Measurements from ENCODE around the gene SPDYC.
"Not testable (repeated sequence)": the region's sequence is repeated elsewhere in the genome, so short reads cannot be mapped to it uniquely, and the experiment has no call there.

The SPDYC gene

GRCh38 chr11:65141896-65142494 is 28.0 kb upstream of the SPDYC start:
- no peak overlapping the region for H3K4me3 ChIP-seq (ENCODE audit: low read depth, low read length)
- DNase-seq (ENCODE audit: low read depth), result peak; percentile 35
- no peak for TF ChIP-seq POLR2A (IDR thresholded peaks at IDR 0.05; ENCODE audit: extremely low read depth, insufficient read length)
- no peak for TF ChIP-seq MYC (IDR thresholded peaks at IDR 0.05; ENCODE audit: low read depth, low read length)
- TF ChIP-seq, protein P1, sequence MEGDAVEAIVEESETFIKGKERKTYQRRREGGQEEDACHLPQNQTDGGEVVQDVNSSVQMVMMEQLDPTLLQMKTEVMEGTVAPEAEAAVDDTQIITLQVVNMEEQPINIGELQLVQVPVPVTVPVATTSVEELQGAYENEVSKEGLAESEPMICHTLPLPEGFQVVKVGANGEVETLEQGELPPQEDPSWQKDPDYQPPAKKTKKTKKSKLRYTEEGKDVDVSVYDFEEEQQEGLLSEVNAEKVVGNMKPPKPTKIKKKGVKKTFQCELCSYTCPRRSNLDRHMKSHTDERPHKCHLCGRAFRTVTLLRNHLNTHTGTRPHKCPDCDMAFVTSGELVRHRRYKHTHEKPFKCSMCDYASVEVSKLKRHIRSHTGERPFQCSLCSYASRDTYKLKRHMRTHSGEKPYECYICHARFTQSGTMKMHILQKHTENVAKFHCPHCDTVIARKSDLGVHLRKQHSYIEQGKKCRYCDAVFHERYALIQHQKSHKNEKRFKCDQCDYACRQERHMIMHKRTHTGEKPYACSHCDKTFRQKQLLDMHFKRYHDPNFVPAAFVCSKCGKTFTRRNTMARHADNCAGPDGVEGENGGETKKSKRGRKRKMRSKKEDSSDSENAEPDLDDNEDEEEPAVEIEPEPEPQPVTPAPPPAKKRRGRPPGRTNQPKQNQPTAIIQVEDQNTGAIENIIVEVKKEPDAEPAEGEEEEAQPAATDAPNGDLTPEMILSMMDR (IDR thresholded peaks at IDR 0.05; ENCODE audit: low read depth, low read length), result no peak
- TF ChIP-seq, protein P2, sequence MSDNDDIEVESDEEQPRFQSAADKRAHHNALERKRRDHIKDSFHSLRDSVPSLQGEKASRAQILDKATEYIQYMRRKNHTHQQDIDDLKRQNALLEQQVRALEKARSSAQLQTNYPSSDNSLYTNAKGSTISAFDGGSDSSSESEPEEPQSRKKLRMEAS (IDR thresholded peaks at IDR 0.05; ENCODE audit: low read depth, low read length), result no peak

- no peak for DNase-seq (ENCODE audit: low read depth)
- TF ChIP-seq POLR2A (IDR thresholded peaks at IDR 0.05; ENCODE audit: extremely low read depth, insufficient read length), result no peak
- TF ChIP-seq, protein P1 (IDR thresholded peaks at IDR 0.05; ENCODE audit: low read depth, low read length), result no peak
- TF ChIP-seq, protein P2 (IDR thresholded peaks at IDR 0.05; ENCODE audit: low read depth, low read length), result no peak
- TF ChIP-seq MYC (IDR thresholded peaks at IDR 0.05; ENCODE audit: low read depth, low read length), result no peak
- no peak overlapping the region for H3K4me3 ChIP-seq (ENCODE audit: low read depth, low read length)
These were observed 22.5 kb upstream of the SPDYC start for GRCh38 chr11:65147352-65148075.

- DNase-seq (ENCODE audit: low read depth), result no peak
- TF ChIP-seq POLR2A (IDR thresholded peaks at IDR 0.05; ENCODE audit: extremely low read depth, insufficient read length), result no peak
- TF ChIP-seq MYC (IDR thresholded peaks at IDR 0.05; ENCODE audit: low read depth, low read length), result no peak
- TF ChIP-seq, protein P2 (IDR thresholded peaks at IDR 0.05; ENCODE audit: low read depth, low read length), result no peak
- TF ChIP-seq, protein P1 (IDR thresholded peaks at IDR 0.05; ENCODE audit: low read depth, low read length), result no peak
- no peak overlapping the region for H3K4me3 ChIP-seq (ENCODE audit: low read depth, low read length)
These were observed 21.4 kb upstream of the SPDYC start for GRCh38 chr11:65148657-65149056.

GRCh38 chr11:65150131-65150508 is 19.9 kb upstream of the SPDYC start:
- not testable (repeated sequence) for DNase-seq (ENCODE audit: low read depth); H3K4me3 ChIP-seq (ENCODE audit: low read depth, low read length)

DNA sequence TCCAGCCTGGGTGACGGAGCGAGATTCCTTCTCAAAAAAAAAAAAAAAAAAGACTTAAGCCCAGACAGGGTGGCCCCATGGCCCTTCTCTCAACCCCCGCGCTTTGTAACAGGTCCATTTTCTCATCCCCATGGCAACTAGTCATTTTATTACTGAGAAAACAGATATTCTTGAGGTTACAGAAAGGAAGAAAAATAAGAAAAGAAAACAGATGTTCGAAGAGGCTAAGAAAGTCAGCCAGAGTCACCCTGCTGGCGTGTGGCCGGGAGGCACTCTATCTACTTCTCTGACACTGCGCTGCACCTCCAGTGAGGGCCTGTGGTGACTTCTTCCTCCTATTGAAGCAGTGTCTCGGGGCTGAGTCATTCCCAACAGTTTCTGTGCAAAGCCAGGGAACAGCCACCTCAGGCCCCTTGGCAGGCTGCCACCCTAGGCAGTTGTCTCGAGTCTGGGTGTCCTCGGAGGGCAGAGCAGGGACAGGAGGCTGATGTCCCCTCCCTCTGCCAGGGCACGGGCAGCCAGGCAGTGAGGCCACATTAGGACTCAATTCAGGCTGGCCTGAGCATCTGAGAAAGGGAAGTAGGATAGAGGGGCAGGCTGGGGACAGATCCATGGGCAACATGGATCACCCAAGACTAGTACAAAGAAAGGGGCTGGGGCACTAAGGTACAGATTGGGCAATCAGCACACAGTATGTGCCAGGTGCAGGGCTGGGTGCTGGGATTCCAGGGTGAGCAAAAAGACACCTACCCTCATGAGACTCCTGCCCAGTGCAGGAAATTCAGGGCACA is 19.3 kb upstream of the SPDYC start:
- H3K4me3 ChIP-seq (ENCODE audit: low read depth, low read length), result peak overlapping the region; percentile 16
- DNase-seq (ENCODE audit: low read depth), result peak; percentile 93
- TF ChIP-seq, protein P2 (IDR thresholded peaks at IDR 0.05; ENCODE audit: low read depth, low read length), result peak; percentile 31; the same call in 1 of the 2 replicates
- TF ChIP-seq POLR2A (IDR thresholded peaks at IDR 0.05; ENCODE audit: extremely low read depth, insufficient read length), result no peak

DNA sequence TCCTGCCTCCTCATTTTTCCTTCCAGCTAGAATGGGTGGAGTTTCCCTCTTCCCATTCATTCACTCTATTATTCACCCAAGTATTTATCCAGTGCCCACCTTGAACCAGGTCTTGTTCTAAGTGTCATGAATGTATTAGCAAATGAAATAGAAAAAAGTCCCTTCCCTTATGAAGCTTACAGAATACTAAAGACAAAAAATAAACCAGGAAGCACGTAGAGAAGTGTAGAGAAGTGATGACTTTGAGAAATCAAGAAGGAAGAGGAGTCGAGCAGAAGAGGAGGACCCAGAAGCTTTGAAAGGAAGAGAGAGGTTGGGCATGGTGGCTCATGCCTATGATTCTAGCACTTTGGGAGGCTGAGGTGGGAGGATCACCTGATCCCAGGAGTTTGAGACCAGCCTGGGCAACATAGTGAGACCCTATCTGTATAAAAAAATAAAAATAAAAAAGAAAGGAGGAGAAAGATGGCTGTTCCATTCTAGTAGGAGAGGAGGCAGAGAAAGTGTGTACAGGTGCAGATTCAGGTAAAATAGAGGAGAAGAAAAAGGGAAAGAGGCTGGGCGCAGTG is 18.6 kb upstream of the SPDYC start:
- TF ChIP-seq POLR2A (IDR thresholded peaks at IDR 0.05; ENCODE audit: extremely low read depth, insufficient read length) (no peak), MYC (IDR thresholded peaks at IDR 0.05; ENCODE audit: low read depth, low read length) (no peak)
- TF ChIP-seq, protein P1 (IDR thresholded peaks at IDR 0.05; ENCODE audit: low read depth, low read length), result no peak
- TF ChIP-seq, protein P2 (IDR thresholded peaks at IDR 0.05; ENCODE audit: low read depth, low read length), result no peak
- H3K4me3 ChIP-seq (ENCODE audit: low read depth, low read length), result no peak overlapping the region
- no peak for DNase-seq (ENCODE audit: low read depth)

Measured in NB4 (cell line).